Endothelial cell (in vitro differentiated cells): ENCODE measurements around the gene ST6GALNAC4. TPM values are rescaled to one million over a fixed set of nuclear protein-coding genes. Genes with fewer than 3 reads are reported as not detected.

Source experiments
- DNase-seq: peaks from one replicate; pipeline ENCODE4 v3.0.0; 2021; ENCODE audit warnings: low spot score
- H3K27ac Mint-ChIP-seq: one replicate; pipeline ENCODE4 v1.8.0; 2021; ENCODE audit warnings: mixed read lengths, inconsistent platforms; ENCODE audit not compliant: unreplicated experiment
- H3K27me3 Mint-ChIP-seq: one replicate; pipeline ENCODE4 v1.8.0; 2021; ENCODE audit warnings: mild to moderate bottlenecking, moderate library complexity, mixed read lengths, inconsistent platforms; ENCODE audit not compliant: unreplicated experiment
- H3K36me3 Mint-ChIP-seq: one replicate; pipeline ENCODE4 v1.8.0; 2021; ENCODE audit warnings: mild to moderate bottlenecking, low read depth, mixed read lengths, inconsistent platforms; ENCODE audit not compliant: unreplicated experiment
- H3K4me1 Mint-ChIP-seq: one replicate; pipeline ENCODE4 v1.8.0; 2021; ENCODE audit warnings: mild to moderate bottlenecking, mixed read lengths, inconsistent platforms; ENCODE audit not compliant: unreplicated experiment
- H3K4me3 Mint-ChIP-seq: one replicate; pipeline ENCODE4 v1.8.0; 2021; ENCODE audit warnings: mild to moderate bottlenecking, mixed read lengths, inconsistent platforms; ENCODE audit not compliant: unreplicated experiment
- H3K9me3 Mint-ChIP-seq: one replicate; pipeline ENCODE4 v1.8.0; 2021; ENCODE audit warnings: mixed read lengths, inconsistent platforms; ENCODE audit not compliant: unreplicated experiment
- total RNA-seq: library from RNA; stranded (reverse); fragmentation: NEBNext Ultra II Directional; extraction: Animal tissue kit (Norgen Biotek cat#: 25700); gene quantifications from one replicate; pipeline ENCODE4 v1.2.1, GENCODE V29; 2021; ENCODE audit not compliant: unreplicated experiment
- TF ChIP-seq, protein P1 (sequence below): fragments of 200-600 bp; sonication (generic); IDR thresholded peaks from one replicate; pipeline ENCODE4 v1.5.0; 2021; ENCODE audit warnings: antibody characterized with exemption; ENCODE audit not compliant: unreplicated experiment

ST6GALNAC4 gene
- total RNA-seq, 1 donor from 2014 or later: 25.0 TPM

DNA sequence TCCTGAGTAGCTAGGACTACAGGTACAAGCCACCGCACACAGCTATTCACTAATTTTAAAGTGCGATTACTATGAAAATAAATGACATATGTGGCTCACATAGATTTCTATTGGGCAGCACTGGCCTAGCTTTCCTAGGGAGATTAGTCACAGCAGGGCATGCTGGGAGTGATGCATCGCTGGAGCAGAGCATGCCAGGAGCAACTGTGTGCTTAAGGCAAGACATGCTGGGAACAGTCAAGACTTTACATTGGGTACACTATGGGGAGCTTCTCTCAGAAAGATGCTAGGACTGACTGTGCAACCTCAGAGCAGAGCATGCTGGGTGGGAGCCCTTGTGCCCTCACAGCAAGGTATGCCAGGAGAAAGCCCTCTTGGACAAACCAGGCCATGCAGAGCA, 26.8 kb downstream of the ST6GALNAC4 start:
- H3K27ac Mint-ChIP-seq: no peak overlapping the region
- H3K4me1 Mint-ChIP-seq: peaks cover 9% of the 10 kb centered on the region
- H3K4me3 Mint-ChIP-seq: no peak overlapping the region
- DNase-seq: no peak
- no peaks in the 10 kb centered on the region for H3K9me3 Mint-ChIP-seq
- peaks cover 57% of the 10 kb centered on the region for H3K36me3 Mint-ChIP-seq
- H3K27me3 Mint-ChIP-seq: no peaks in the 10 kb centered on the region
- TF ChIP-seq, protein P1, sequence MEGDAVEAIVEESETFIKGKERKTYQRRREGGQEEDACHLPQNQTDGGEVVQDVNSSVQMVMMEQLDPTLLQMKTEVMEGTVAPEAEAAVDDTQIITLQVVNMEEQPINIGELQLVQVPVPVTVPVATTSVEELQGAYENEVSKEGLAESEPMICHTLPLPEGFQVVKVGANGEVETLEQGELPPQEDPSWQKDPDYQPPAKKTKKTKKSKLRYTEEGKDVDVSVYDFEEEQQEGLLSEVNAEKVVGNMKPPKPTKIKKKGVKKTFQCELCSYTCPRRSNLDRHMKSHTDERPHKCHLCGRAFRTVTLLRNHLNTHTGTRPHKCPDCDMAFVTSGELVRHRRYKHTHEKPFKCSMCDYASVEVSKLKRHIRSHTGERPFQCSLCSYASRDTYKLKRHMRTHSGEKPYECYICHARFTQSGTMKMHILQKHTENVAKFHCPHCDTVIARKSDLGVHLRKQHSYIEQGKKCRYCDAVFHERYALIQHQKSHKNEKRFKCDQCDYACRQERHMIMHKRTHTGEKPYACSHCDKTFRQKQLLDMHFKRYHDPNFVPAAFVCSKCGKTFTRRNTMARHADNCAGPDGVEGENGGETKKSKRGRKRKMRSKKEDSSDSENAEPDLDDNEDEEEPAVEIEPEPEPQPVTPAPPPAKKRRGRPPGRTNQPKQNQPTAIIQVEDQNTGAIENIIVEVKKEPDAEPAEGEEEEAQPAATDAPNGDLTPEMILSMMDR: no peak

GRCh38 chr9:127887792-127888191, 29.0 kb downstream of the ST6GALNAC4 start:
- TF ChIP-seq, protein P1: peak; percentile 28
- no peak overlapping the region for H3K4me3 Mint-ChIP-seq
- no peak overlapping the region for H3K27ac Mint-ChIP-seq
- peaks cover 6% of the 10 kb centered on the region for H3K27me3 Mint-ChIP-seq
- peaks cover 27% of the 10 kb centered on the region for H3K4me1 Mint-ChIP-seq
- peaks cover 36% of the 10 kb centered on the region for H3K36me3 Mint-ChIP-seq
- no peaks in the 10 kb centered on the region for H3K9me3 Mint-ChIP-seq
- DNase-seq: peak; percentile 5

- H3K27ac Mint-ChIP-seq: no peak overlapping the region
Observed at GRCh38 chr9:127886401-127886972, 30.4 kb downstream of the ST6GALNAC4 start.

DNA sequence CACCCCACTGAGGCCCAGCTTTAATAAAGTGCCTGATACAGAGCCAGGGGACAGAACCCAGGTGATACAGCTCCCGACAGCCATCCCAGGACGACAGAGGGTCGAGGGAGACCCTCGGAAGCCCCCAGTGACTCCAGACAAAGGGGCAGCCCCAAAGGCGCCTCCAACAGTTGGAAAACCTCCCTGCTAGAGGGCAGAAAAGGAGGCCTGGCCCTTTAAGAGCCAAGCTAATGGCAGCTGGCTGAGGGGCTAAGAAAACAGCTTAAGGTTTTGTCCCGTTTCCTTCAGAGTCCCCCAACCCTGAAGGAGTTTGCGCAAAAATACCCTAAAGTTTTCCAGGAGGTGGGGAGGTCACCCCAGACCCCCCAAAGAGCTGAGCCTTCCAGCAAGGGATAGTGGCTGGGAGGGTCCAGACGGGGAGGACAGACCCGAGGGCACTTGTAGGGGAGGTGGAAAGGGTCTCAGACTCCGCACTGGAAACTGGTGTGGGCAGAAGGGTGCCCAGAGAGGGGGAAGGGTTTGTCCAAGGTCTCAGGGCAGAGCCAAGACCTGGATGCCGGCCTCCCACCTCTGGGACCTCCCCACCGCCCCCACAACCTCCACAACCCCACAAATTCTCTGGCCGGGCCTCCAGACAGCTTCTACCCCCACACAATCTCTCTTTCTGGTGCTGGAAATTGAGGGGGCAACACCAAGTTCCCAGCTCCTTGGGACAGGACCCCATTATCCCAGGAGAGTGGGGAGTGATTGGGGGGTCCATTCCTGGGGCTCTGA, 31.1 kb downstream of the ST6GALNAC4 start:
- DNase-seq: no peak
- peak overlapping the region; percentile 68 for H3K4me3 Mint-ChIP-seq
- H3K4me1 Mint-ChIP-seq: peaks cover 32% of the 10 kb centered on the region
- peaks cover 23% of the 10 kb centered on the region for H3K36me3 Mint-ChIP-seq
- no peaks in the 10 kb centered on the region for H3K9me3 Mint-ChIP-seq
- H3K27me3 Mint-ChIP-seq: peaks cover 9% of the 10 kb centered on the region
- TF ChIP-seq, protein P1: no peak
- no peak overlapping the region for H3K27ac Mint-ChIP-seq

More at GRCh38 chr9:127886401-127886972, 30.4 kb downstream of the ST6GALNAC4 start:
- no peak for DNase-seq
- TF ChIP-seq, protein P1: no peak
- H3K27me3 Mint-ChIP-seq: peaks cover 9% of the 10 kb centered on the region
- no peaks in the 10 kb centered on the region for H3K9me3 Mint-ChIP-seq
- peak overlapping the region; percentile 68 for H3K4me3 Mint-ChIP-seq
- peaks cover 28% of the 10 kb centered on the region for H3K36me3 Mint-ChIP-seq
- H3K4me1 Mint-ChIP-seq: peaks cover 30% of the 10 kb centered on the region

DNA sequence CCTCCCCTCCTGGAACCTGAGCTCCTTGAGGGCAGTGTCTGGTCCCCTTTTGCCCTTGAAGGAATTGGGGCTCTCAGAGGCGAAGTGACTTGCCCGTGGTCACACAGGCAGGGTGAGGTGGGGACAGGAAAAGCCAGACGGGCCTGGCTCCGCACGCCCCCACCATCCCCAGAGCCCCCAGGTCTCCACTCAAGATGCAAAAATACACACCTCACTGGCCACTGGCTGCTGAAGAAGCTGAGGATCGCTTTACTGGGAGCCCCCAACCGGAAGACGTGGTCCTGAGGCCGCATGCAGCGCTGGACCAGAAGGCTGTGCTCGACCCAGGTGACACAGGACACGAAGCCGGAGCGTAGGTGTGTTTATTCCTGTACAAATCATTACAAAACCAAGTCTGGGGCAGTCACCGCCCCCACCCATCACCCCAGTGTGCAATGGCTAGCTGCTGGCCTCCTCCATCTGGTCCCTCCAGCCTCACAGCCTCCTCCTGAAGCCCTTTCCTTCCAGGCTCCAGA, 31.8 kb downstream of the ST6GALNAC4 start:
- Mint-ChIP-seq H3K27ac (peak overlapping the region; percentile 72), H3K27me3 (peaks cover 9% of the 10 kb centered on the region), H3K4me1 (peaks cover 34% of the 10 kb centered on the region), H3K36me3 (peaks cover 18% of the 10 kb centered on the region), H3K9me3 (no peaks in the 10 kb centered on the region), H3K4me3 (no peak overlapping the region)
- TF ChIP-seq, protein P1: no peak
- DNase-seq: no peak
